NCI-H1105 (cell line): Measurements from ENCODE around the gene UBE2O.

Source experiments
- DNase-seq: peaks from one replicate; lab custom pipeline; 2025; lab: John Stamatoyannopoulos, UW

The UBE2O gene

DNA sequence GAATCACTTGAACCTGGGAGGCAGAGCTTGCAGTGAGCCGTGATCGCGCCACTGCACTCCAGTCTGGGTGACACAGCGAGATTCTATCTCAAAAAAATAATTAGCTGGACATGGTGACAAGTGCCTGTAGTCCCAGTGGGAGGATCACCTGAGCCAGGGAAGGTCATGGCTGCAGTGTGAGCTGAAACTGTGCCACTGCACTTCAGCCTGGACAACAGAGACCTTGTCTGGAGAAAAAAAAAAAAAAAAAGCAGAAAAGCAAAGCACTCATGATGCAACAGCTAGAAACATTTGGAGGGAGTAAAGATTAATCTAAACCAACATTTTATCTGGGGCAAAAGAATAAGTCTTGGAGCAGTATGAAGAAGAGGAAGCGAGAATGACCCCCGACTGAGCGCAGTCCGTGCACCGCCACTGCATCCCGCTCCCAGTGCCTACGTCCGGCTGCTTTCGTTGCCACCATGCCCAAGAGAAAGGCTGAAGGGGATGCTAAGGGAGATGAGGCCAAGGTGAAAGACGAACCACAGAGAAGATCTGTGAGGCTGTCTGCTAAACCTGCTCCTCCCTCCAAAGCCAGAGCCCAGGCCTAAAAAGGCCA lies 107.5 kb downstream of the UBE2O start:
- DNase-seq: no peak

DNA sequence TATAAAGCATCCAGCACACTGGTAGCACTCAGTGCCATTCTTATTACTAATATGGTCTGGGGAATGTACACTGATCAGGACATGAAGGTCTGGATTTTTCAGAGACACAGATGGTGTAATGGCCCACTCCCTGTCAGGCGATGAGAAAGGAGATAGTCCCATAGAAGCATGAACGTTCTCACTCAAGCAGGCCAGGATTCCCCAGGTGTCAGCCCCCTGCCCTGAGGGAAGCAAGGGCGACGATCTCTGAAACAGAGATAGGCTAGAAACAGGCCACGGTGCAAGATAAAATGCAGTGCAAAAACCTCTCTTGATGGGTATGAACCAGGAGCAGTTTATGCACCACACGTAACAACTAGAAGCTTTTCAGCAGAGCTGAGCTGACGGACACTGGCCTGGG lies 109.8 kb downstream of the UBE2O start:
- no peak for DNase-seq

DNA sequence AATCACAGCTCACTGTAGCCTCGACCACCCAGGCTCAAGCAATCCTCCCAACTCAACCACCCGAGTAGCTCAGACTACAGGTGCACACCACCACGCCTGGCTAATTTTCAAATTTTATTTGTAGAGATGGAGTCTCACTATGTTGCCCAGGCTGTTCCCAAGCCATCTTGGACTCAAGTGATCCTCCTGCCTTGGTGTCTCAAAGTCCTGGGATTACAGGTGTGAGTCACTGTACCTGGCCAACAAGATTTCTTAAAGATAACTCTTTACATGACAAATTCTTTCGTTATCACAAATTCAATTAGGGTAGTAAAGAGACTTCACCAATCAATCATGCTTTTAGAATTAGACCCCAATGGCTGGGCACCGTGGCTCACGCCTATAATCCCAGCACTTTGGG lies 111.7 kb downstream of the UBE2O start:
- no peak for DNase-seq
